GM12878 (cell line): Measurements from ENCODE around the gene TNFRSF1A. TPM values are rescaled to one million over a fixed set of nuclear protein-coding genes. Genes with fewer than 3 reads are reported as not detected.

Source experiments
- ATAC-seq: fragments of 200-7000 bp; cut with Tn5 transposase; 3 replicates; pipeline ENCODE4 v1.9.1; 2020; ENCODE audit warnings: mild to moderate bottlenecking, moderate library complexity
- BruUV-seq: library from RNA; stranded (reverse); fragments of 400-500 nt; replicated peaks from 2 replicates; lab custom pipeline; 2021; lab: Mats Ljungman, UMichigan
- CTCF ChIA-PET: fragments of 300-600 bp; sonication (Branson Sonifier 250); formaldehyde crosslinking; extraction: SDS; loops from one replicate; lab custom pipeline; 2021; ENCODE audit warnings: inconsistent platforms; lab: Yijun Ruan, JAX
- POLR2A ChIA-PET: fragments of 350-600 bp; formaldehyde crosslinking; extraction: SDS; loops from one replicate; lab custom pipeline; 2021; ENCODE audit warnings: inconsistent platforms; lab: Charles Lee
- RAD21 ChIA-PET: fragments of 300-600 bp; sonication (Branson Sonifier 250); formaldehyde crosslinking; loops from one replicate; lab custom pipeline; 2023; ENCODE audit warnings: antibody characterized with exemption; ENCODE audit not compliant: unreplicated experiment; lab: Charles Lee
- SMC1A ChIA-PET: fragments of 300-600 bp; sonication (Branson Sonifier 250); formaldehyde crosslinking; loops from one replicate; lab custom pipeline; 2023; ENCODE audit not compliant: unreplicated experiment, uncharacterized antibody; lab: Charles Lee
- DNase-seq: peaks from one replicate; pipeline ENCODE4 v3.0.0-alpha.2; 2011; ENCODE audit warnings: low read depth, low spot score
- FAIRE-seq: peaks from 3 replicates; lab custom pipeline; 2011; peaks lifted over from hg19 to GRCh38; lab: Jason Lieb, UNC
- H2AFZ ChIP-seq: 2 replicates; pipeline ENCODE4 v1.6.0; 2011; ENCODE audit warnings: low read depth, low read length, control low read depth; ENCODE audit not compliant: control insufficient read depth
- H3K27ac ChIP-seq: 2 replicates; pipeline ENCODE4 v1.5.1; 2011; ENCODE audit warnings: control low read depth; ENCODE audit not compliant: control insufficient read depth, insufficient read depth
- H3K27me3 ChIP-seq, 2 experiments: replicated peaks in 1 of 2; 2 replicates each; pipeline versions ENCODE4 v1.6.0 to v1.6.1; 2011; ENCODE audit warnings: low read length in 1 of 2; ENCODE audit not compliant: control insufficient read depth in 2 of 2, insufficient read depth in 2 of 2
- H3K36me3 ChIP-seq, 2 experiments: 2 replicates each; pipeline ENCODE4 v1.5.1; 2011; ENCODE audit warnings: low read length in 1 of 2; ENCODE audit not compliant: control insufficient read depth in 2 of 2, insufficient read depth in 2 of 2
- H3K4me1 ChIP-seq: 2 replicates; pipeline ENCODE4 v1.6.1; 2011; ENCODE audit warnings: mild to moderate bottlenecking, low read length, moderate library complexity, mixed read lengths; ENCODE audit not compliant: control insufficient read depth, insufficient read depth
- H3K4me2 ChIP-seq: 2 replicates; pipeline ENCODE4 v1.6.0; 2011; ENCODE audit warnings: control low read depth; ENCODE audit not compliant: control insufficient read depth, insufficient read depth
- H3K4me3 ChIP-seq: fragments of 200-600 bp; sonication (generic); 2 replicates; pipeline ENCODE4 v1.5.1; 2016
- H3K79me2 ChIP-seq: 2 replicates; pipeline ENCODE4 v1.6.0; 2011; ENCODE audit warnings: low read length; ENCODE audit not compliant: control insufficient read depth, insufficient read depth
- H3K9ac ChIP-seq: 2 replicates; pipeline ENCODE4 v1.8.0; 2011; ENCODE audit warnings: low read length, control low read depth, mixed read lengths; ENCODE audit not compliant: control insufficient read depth, insufficient read depth
- H3K9me3 ChIP-seq: replicated peaks from 3 replicates; pipeline ENCODE4 v1.5.1; 2011; ENCODE audit warnings: mild to moderate bottlenecking, low read length; ENCODE audit not compliant: control insufficient read depth, insufficient read depth
- H4K20me1 ChIP-seq: 2 replicates; pipeline ENCODE4 v1.6.0; 2011; ENCODE audit not compliant: control insufficient read depth, insufficient read depth
- BCL11A ChIP-seq: IDR thresholded peaks from 2 replicates; pipeline ENCODE4 v1.6.1; 2011; ENCODE audit warnings: low read depth, low read length
- FOXM1 ChIP-seq: IDR thresholded peaks from 2 replicates; pipeline ENCODE4 v1.6.1; 2012; ENCODE audit warnings: low read depth, mild to moderate bottlenecking, inconsistent platforms, low read length, moderate library complexity
- IKZF1 ChIP-seq: fragments of 450-650 bp; conservative IDR thresholded peaks from 2 replicates; pipeline ENCODE4 v1.6.1; 2017; ENCODE audit warnings: antibody characterized with exemption, mild to moderate bottlenecking
- KDM1A ChIP-seq: fragments of 200-600 bp; sonication (generic); IDR thresholded peaks from 2 replicates; pipeline ENCODE4 v1.6.1; 2016; ENCODE audit warnings: borderline replicate concordance
- SUZ12 ChIP-seq: fragments of 200-600 bp; sonication (generic); IDR thresholded peaks from one replicate; pipeline ENCODE4 v1.6.1; 2018; ENCODE audit warnings: antibody characterized with exemption, mild to moderate bottlenecking; ENCODE audit not compliant: unreplicated experiment
- WRNIP1 ChIP-seq: IDR thresholded peaks from 2 replicates; pipeline ENCODE4 v1.6.1; 2011; ENCODE audit warnings: low read depth, low read length, improper control_type of control experiment, borderline replicate concordance
- WGBS: methylation state at CpG from one replicate; pipeline ENCODE4 v1.1.6; 2016; ENCODE audit warnings: low lambda C conversion rate; ENCODE audit not compliant: insufficient replicate concordance, insufficient coverage; ENCODE audit errors: missing lambda C conversion rate; 5-methylcytosine and 5-hydroxymethylcytosine counted together
- in situ Hi-C: fragments of 300-500 bp; cut with MboI; formaldehyde crosslinking; loops from 9 replicates; pipeline ENCODE4 v1.14.3; 2018; ENCODE audit warnings: mixed read lengths
- intact Hi-C: fragments of 100-400 bp; cut with micrococcal nuclease; formaldehyde crosslinking; loops from one replicate; pipeline ENCODE4 v1.14.2; 2022; ENCODE audit not compliant: unreplicated experiment
- polyA plus RNA-seq, 11 experiments: library from polyadenylated mRNA; depleted of rRNA in 4 of 11; unstranded in 6 of 11; stranded (reverse) in 5 of 11; fragments of >200 nt; fragmentation: Nextera tagmentation in 4 of 11; fragmentation: Illumina TruSeq in 1 of 11; extraction: Ambion mirVana in 4 of 11; extraction: Trizol in 1 of 11; gene quantifications; 1 replicate in 1 of 11; 2 replicates in 10 of 11; pipeline versions ENCODE4 v1.2.1 to v1.2.3, GENCODE V29; 2011 to 2016; ENCODE audit warnings: inconsistent platforms in 2 of 11, missing spikeins in 2 of 11, low read depth in 1 of 11
- total RNA-seq, 4 experiments: library from RNA; depleted of rRNA in 3 of 4; stranded (reverse); fragments of >200 nt in 3 of 4; fragmentation: Illumina TruSeq in 1 of 4; extraction: Trizol in 1 of 4; gene quantifications; 2 replicates each; pipeline versions ENCODE4 v1.2.1 to v1.2.3, GENCODE V29; 2013 to 2021
- TF ChIP-seq, protein P1 (sequence below), 3 experiments: IDR thresholded peaks in 2 of 3; conservative IDR thresholded peaks in 1 of 3; 2 replicates each; pipeline ENCODE4 v1.5.1; 2011; ENCODE audit warnings: low read depth in 3 of 3, low read length in 3 of 3, mild to moderate bottlenecking in 3 of 3, control low read depth in 2 of 3, moderate library complexity in 2 of 3, inconsistent platforms in 1 of 3, mixed read lengths in 1 of 3; ENCODE audit not compliant: control insufficient read depth in 2 of 3, insufficient read depth in 1 of 3; ENCODE audit errors: extremely low read depth in 1 of 3
- TF ChIP-seq, protein P2 (sequence below): fragments of 450-650 bp; formaldehyde crosslinking; IDR thresholded peaks from 2 replicates; pipeline ENCODE4 v1.4.0; 2022; ENCODE audit warnings: mild to moderate bottlenecking, moderate library complexity
- TF ChIP-seq, protein P3 (sequence below): fragments of 150-350 bp; IDR thresholded peaks from 2 replicates; pipeline ENCODE4 v1.6.1; 2014; ENCODE audit warnings: mild to moderate bottlenecking, low read depth, low read length

The TNFRSF1A gene
- total and polyA plus RNA-seq, 10 of the 15 experiments (the other 5 are each of a cell fraction or from before 2014, with no cell fraction given) = 0.24 to 16.5 (median 13.0) TPM

DNA sequence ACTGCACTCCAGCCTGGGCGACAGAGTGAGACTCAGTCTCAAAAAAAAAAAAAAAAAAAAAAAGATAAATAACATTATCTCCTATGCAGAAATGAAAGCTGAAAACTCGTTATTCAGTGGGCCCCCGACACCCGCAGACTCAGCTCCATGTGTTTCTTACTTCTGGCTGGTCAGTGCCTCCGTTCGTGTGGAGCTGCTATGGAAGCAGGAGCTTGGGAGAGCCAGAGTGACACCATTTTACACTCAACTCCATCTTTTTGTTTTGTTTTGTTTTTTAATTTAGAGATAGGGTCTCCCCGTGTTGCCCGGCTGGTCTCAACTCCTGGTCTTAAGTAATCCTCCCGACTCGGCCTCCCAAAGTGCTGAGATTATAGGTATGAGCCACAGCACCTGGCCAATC lies 44.7 kb downstream of the TNFRSF1A start:
- Histone ChIP-seq H3K27ac (no peak overlapping the region), H3K4me1 (peaks cover 14% of the 10 kb centered on the region), H3K9me3 (no peaks in the 10 kb centered on the region), H3K9ac (no peak overlapping the region), H3K36me3 (no peaks in the 10 kb centered on the region), H2AFZ (no peak overlapping the region), H3K4me3 (no peak overlapping the region), H3K27me3 (no peaks in the 10 kb centered on the region), H3K79me2 (no peaks in the 10 kb centered on the region), H3K4me2 (no peak overlapping the region), H4K20me1 (no peaks in the 10 kb centered on the region)
- ChIA-PET CTCF (interaction anchor here (0.9 to 1.4 kb wide), 6 partner anchors 11 to 309 kb away, joined by 3 to 7 read pairs (median 4); no protein-coding TSS in a partner anchor), SMC1A (no interaction called here), POLR2A (interaction anchor here (0.6 to 1.4 kb wide), 2 partner anchors 16 to 19 kb away, joined by 3 read pairs; no protein-coding TSS in a partner anchor), RAD21 (interaction anchor here (1.1 kb wide), 1 partner anchor 16 kb away, joined by 3 read pairs; no protein-coding TSS in a partner anchor)
- no peak for ATAC-seq
- intact Hi-C loops = no loop called here
- in situ Hi-C loops = no loop called here
- FAIRE-seq = no peak
- TF ChIP-seq SUZ12 (no peak), IKZF1 (no peak), FOXM1 (no peak), WRNIP1 (no peak), KDM1A (no peak), BCL11A (no peak)
- TF ChIP-seq, protein P1, sequence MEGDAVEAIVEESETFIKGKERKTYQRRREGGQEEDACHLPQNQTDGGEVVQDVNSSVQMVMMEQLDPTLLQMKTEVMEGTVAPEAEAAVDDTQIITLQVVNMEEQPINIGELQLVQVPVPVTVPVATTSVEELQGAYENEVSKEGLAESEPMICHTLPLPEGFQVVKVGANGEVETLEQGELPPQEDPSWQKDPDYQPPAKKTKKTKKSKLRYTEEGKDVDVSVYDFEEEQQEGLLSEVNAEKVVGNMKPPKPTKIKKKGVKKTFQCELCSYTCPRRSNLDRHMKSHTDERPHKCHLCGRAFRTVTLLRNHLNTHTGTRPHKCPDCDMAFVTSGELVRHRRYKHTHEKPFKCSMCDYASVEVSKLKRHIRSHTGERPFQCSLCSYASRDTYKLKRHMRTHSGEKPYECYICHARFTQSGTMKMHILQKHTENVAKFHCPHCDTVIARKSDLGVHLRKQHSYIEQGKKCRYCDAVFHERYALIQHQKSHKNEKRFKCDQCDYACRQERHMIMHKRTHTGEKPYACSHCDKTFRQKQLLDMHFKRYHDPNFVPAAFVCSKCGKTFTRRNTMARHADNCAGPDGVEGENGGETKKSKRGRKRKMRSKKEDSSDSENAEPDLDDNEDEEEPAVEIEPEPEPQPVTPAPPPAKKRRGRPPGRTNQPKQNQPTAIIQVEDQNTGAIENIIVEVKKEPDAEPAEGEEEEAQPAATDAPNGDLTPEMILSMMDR (IDR thresholded peaks at IDR 0.05 in 2 of 3, conservative IDR thresholded peaks at IDR 0.05 in 1 of 3; ENCODE audit: control insufficient read depth in 2 of 3, extremely low read depth in 1 of 3, insufficient read depth in 1 of 3, low read depth in 3 of 3, low read length in 3 of 3) = no peak
- TF ChIP-seq, protein P2, sequence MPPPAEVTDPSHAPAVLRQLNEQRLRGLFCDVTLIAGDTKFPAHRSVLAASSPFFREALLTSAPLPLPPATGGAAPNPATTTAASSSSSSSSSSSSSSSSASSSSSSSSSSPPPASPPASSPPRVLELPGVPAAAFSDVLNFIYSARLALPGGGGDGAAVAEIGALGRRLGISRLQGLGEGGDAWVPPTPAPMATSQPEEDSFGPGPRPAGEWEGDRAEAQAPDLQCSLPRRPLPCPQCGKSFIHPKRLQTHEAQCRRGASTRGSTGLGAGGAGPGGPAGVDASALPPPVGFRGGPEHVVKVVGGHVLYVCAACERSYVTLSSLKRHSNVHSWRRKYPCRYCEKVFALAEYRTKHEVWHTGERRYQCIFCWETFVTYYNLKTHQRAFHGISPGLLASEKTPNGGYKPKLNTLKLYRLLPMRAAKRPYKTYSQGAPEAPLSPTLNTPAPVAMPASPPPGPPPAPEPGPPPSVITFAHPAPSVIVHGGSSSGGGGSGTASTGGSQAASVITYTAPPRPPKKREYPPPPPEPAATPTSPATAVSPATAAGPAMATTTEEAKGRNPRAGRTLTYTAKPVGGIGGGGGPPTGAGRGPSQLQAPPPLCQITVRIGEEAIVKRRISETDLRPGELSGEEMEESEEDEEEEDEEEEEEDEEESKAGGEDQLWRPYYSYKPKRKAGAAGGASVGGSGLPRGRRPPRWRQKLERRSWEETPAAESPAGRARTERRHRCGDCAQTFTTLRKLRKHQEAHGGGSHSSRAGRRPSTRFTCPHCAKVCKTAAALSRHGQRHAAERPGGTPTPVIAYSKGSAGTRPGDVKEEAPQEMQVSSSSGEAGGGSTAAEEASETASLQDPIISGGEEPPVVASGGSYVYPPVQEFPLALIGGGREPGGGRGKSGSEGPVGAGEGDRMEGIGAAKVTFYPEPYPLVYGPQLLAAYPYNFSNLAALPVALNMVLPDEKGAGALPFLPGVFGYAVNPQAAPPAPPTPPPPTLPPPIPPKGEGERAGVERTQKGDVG (CRISPR knock-in tag) = no peak
- TF ChIP-seq, protein P3, sequence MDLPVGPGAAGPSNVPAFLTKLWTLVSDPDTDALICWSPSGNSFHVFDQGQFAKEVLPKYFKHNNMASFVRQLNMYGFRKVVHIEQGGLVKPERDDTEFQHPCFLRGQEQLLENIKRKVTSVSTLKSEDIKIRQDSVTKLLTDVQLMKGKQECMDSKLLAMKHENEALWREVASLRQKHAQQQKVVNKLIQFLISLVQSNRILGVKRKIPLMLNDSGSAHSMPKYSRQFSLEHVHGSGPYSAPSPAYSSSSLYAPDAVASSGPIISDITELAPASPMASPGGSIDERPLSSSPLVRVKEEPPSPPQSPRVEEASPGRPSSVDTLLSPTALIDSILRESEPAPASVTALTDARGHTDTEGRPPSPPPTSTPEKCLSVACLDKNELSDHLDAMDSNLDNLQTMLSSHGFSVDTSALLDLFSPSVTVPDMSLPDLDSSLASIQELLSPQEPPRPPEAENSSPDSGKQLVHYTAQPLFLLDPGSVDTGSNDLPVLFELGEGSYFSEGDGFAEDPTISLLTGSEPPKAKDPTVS = no peak
- DNase-seq = no peak
- BruUV-seq = no TSS peak
- WGBS = 70% methylated on average over 9 of the region's 10 CpGs
